Heart left ventricle (tissue), 16 donors: ENCODE data around the gene RGS9. TPM values are rescaled to one million over a fixed set of nuclear protein-coding genes. Genes with fewer than 3 reads are reported as not detected.

ENCODE experiments used
- ATAC-seq, 4 donors: fragments of 200-7000 bp; cut with Tn5 transposase; one replicate each; pipeline ENCODE4 v1.9.1; 2020 to 2022; ENCODE audit warnings: moderate library complexity in 4 of 4, mild to moderate bottlenecking in 3 of 4, moderate number of reproducible peaks in 1 of 4
- DNase-seq, 5 donors: peaks; one replicate each; pipeline ENCODE4 v3.0.0-alpha.2; 2020
- H3K27ac ChIP-seq, 12 donors: fragments of 200-600 bp; sonication (generic) in 4 of 12; one replicate each; pipeline versions ENCODE4 v1.5.0 to v1.8.0; 2016 to 2022; ENCODE audit warnings: mild to moderate bottlenecking in 2 of 12
- H3K27me3 ChIP-seq, 9 donors: fragments of 200-600 bp; sonication (generic) in 2 of 9; one replicate each; pipeline versions ENCODE4 v1.5.1 to v1.8.0; 2016 to 2022; ENCODE audit warnings: mild to moderate bottlenecking in 3 of 9
- H3K36me3 ChIP-seq, 9 donors: fragments of 200-600 bp; sonication (generic) in 2 of 9; one replicate each; pipeline versions ENCODE4 v1.5.0 to v1.8.0; 2018 to 2022; ENCODE audit warnings: mild to moderate bottlenecking in 2 of 9
- H3K4me1 ChIP-seq, 12 donors: fragments of 200-600 bp; sonication (generic) in 4 of 12; one replicate each; pipeline versions ENCODE4 v1.5.0 to v1.8.0; 2016 to 2022; ENCODE audit warnings: mild to moderate bottlenecking in 3 of 12
- H3K4me3 ChIP-seq, 12 donors: fragments of 200-600 bp; sonication (generic) in 4 of 12; one replicate each; pipeline versions ENCODE4 v1.5.0 to v1.8.0; 2017 to 2022; ENCODE audit warnings: mild to moderate bottlenecking in 9 of 12, moderate library complexity in 4 of 12
- H3K9me3 ChIP-seq, 12 donors: fragments of 200-600 bp; sonication (generic) in 4 of 12; one replicate each; pipeline versions ENCODE4 v1.5.0 to v1.8.0; 2016 to 2022; ENCODE audit warnings: mild to moderate bottlenecking in 1 of 12
- POLR2A ChIP-seq, 2 donors: fragments of 450-650 bp; IDR thresholded peaks; one replicate each; pipeline ENCODE4 v1.6.1; 2017; ENCODE audit warnings: antibody characterized with exemption in 2 of 2, mild to moderate bottlenecking in 2 of 2, moderate library complexity in 2 of 2
- WGBS, 4 donors: extraction: QIAGEN DNeasy Blood & Tissue Kit in 2 of 4; methylation state at CpG; one replicate each; pipeline versions ENCODE4 v1.1.5 to v1.1.7; 2013 to 2018; 5-methylcytosine and 5-hydroxymethylcytosine counted together
- intact Hi-C, 10 donors: fragments of 100-400 bp; cut with DNase I; formaldehyde crosslinking; loops; one replicate each; pipeline versions ENCODE4 v1.11.1 to v1.14.2; 2022
- polyA plus RNA-seq, 2 donors: library from polyadenylated mRNA; stranded (reverse); fragments of 200-250 nt; gene quantifications; one replicate each; pipeline ENCODE4 v1.2.3, GENCODE V29; 2013
- total RNA-seq, 9 donors: library from RNA; depleted of rRNA in 2 of 9; stranded (reverse); fragments of >200 nt in 2 of 9; fragmentation: NEBNext Ultra II Directional in 3 of 9; extraction: Animal tissue kit (Norgen Biotek cat#: 25700) in 3 of 9; gene quantifications; one replicate each; pipeline versions ENCODE4 v1.1.0 to v1.2.4, GENCODE V29; 2016 to 2023
- TF ChIP-seq, protein P1 (sequence below), 12 donors: fragments of 200-600 bp; sonication (generic) in 4 of 12; IDR thresholded peaks; one replicate each; pipeline versions ENCODE4 v1.5.0 to v1.8.0; 2018 to 2022; ENCODE audit warnings: antibody characterized with exemption in 12 of 12, mild to moderate bottlenecking in 5 of 12
- donor health status: ischemic (EF 13 %, LVEDD 7.1; RV severe dilation, severe dysfunction).
- donor health status: healthy with polysubstance abuse.
- donor health status: DM: no; HTN: yes; CAD: no.
- donor health status: DM: no; HTN: no; CAD: no.
- donor health status: ischemic (EF 25% LVEDD 6.9; RV normal size, moderate dysfunction).
- donor health status: ischemic (EF 25% LVEDD 5.7; RV mildly dilated, moderate dysfunction).
- donor health status: healthy.
- donor health status: DM: yes; HTN: yes; CAD: no.
- donor health status: ischemic (EF 35%, LVEDD 5.7; RV mildly dilated, moderate dysfunction).
- donor health status: nonischemic (EF 11% LVEDD 7.7; RV severe dilation, severe dysfunction).
- donor health status: DM: yes; HTN: yes; CAD: no.
- donor health status: PGD.
- donor health status: ischemic (EF 29% LVEDD 5.4; RV normal size, mild dysfunction).
- donor health status: nonischemic (EF 23%, LVEDD 6.1; RV moderate dilation, normal function).

RGS9 gene
- total and polyA plus RNA-seq, 11 donors, result 0.68 to 5.1 (median 1.4) TPM

DNA sequence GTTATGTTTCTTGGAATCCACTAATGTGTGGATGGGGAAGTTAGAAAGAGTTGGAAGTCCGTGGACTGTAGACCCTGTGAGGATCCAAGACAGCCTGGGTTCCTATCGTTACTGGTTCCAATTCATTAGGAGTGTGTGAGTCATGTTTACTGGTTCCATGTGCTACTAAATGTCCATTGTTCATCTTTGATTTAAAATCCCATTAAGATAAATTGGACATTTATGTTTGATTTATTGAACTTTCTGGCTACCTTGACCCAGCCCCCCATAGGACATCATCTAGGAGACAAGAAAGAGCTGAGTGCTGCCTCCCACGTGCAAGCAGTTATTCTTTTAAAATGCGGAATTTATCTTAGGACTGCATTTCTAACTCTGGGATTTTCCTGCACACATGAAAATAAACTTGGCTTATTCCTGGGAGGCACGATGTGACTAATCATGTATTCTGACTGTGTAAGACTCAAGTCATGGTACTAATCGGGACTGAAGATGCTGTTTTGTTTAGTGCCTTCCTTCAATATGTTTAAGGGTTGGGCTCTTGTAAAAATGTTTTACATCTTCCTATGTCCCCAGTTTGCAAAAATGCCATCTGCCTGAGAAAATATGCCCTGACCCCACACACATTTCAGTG is 53.4 kb downstream of the RGS9 start:
- intact Hi-C loops, result loop anchor here in 2 of 10 donors (10.0 kb wide), 2 partner anchors 216 to 256 kb away; no protein-coding TSS in a partner anchor
- 78 to 86% (median 85%) methylated on average over 6 of the region's 6 CpGs for WGBS, 4 donors
- no peaks in the 10 kb centered on the region for H3K9me3 ChIP-seq
- DNase-seq, result no peak
- no peak overlapping the region for H3K4me3 ChIP-seq
- no peaks in the 10 kb centered on the region for H3K36me3 ChIP-seq
- H3K27ac ChIP-seq, result no peak overlapping the region
- TF ChIP-seq POLR2A (IDR thresholded peaks at IDR 0.05), result no peak
- peaks cover 0 to 13% (median 0%) of the 10 kb centered on the region in 9 donors for H3K27me3 ChIP-seq
- no peaks in the 10 kb centered on the region for H3K4me1 ChIP-seq
- no peak for ATAC-seq

GRCh38 chr17:65191811-65192740 is 54.9 kb downstream of the RGS9 start:
- TF ChIP-seq POLR2A (IDR thresholded peaks at IDR 0.05), result no peak
- TF ChIP-seq, protein P1, sequence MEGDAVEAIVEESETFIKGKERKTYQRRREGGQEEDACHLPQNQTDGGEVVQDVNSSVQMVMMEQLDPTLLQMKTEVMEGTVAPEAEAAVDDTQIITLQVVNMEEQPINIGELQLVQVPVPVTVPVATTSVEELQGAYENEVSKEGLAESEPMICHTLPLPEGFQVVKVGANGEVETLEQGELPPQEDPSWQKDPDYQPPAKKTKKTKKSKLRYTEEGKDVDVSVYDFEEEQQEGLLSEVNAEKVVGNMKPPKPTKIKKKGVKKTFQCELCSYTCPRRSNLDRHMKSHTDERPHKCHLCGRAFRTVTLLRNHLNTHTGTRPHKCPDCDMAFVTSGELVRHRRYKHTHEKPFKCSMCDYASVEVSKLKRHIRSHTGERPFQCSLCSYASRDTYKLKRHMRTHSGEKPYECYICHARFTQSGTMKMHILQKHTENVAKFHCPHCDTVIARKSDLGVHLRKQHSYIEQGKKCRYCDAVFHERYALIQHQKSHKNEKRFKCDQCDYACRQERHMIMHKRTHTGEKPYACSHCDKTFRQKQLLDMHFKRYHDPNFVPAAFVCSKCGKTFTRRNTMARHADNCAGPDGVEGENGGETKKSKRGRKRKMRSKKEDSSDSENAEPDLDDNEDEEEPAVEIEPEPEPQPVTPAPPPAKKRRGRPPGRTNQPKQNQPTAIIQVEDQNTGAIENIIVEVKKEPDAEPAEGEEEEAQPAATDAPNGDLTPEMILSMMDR (IDR thresholded peaks at IDR 0.05), result no peak
- Histone ChIP-seq H3K27me3 (peaks cover 0 to 3% (median 0%) of the 10 kb centered on the region in 9 donors), H3K9me3 (no peaks in the 10 kb centered on the region), H3K4me3 (no peak overlapping the region), H3K27ac (no peak overlapping the region), H3K36me3 (no peaks in the 10 kb centered on the region), H3K4me1 (no peaks in the 10 kb centered on the region)
- intact Hi-C loops, result loop anchor here in 2 of 10 donors (10.0 kb wide), 2 partner anchors 217 to 257 kb away; no protein-coding TSS in a partner anchor
- DNase-seq, result no peak
- ATAC-seq, result no peak
- 63 to 91% (median 82%) methylated on average over 8 of the region's 8 CpGs for WGBS, 4 donors

DNA sequence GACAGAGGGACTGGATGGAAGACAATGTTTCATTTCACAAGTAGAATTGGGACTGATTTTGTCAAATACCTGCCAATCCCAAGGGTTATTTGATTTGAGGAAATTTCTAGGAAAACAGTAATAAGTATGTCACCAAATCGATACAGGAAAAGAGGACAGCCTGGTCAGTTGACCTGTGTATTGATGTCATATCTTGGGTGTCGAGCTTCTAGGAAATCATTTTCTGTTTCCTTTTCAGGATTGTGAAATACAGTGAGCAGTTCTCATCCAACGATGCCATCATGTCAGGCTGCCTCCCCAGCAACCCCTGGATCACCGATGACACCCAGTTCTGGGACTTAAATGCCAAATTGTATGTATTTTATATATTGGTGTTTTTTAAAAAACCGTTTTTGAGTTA is 56.1 kb downstream of the RGS9 start:
- intact Hi-C loops, result loop anchor here in 2 of 10 donors (10.0 kb wide), 2 partner anchors 219 to 259 kb away; no protein-coding TSS in a partner anchor
- H3K27me3 ChIP-seq, result no peaks in the 10 kb centered on the region
- TF ChIP-seq, protein P1 (IDR thresholded peaks at IDR 0.05), result no peak
- 66 to 75% (median 70%) methylated on average over 5 of the region's 5 CpGs for WGBS, 4 donors
- no peak for DNase-seq
- no peak overlapping the region for H3K4me3 ChIP-seq
- no peaks in the 10 kb centered on the region for H3K36me3 ChIP-seq
- H3K4me1 ChIP-seq, result no peaks in the 10 kb centered on the region
- no peak for ATAC-seq
- H3K9me3 ChIP-seq, result no peaks in the 10 kb centered on the region
- H3K27ac ChIP-seq, result no peak overlapping the region

- ATAC-seq, result no peak
- DNase-seq, result no peak
- intact Hi-C loops, result loop anchor here in 2 of 10 donors (10.0 kb wide), 2 partner anchors 219 to 259 kb away; no protein-coding TSS in a partner anchor
- Histone ChIP-seq H3K36me3 (no peaks in the 10 kb centered on the region), H3K4me1 (no peaks in the 10 kb centered on the region), H3K4me3 (no peak overlapping the region), H3K9me3 (no peaks in the 10 kb centered on the region), H3K27me3 (no peaks in the 10 kb centered on the region), H3K27ac (no peak overlapping the region)
- TF ChIP-seq, protein P1 (IDR thresholded peaks at IDR 0.05), result no peak
- no peak for TF ChIP-seq POLR2A (IDR thresholded peaks at IDR 0.05)
- WGBS, 4 donors, result 79 to 88% (median 84%) methylated on average over 9 of the region's 9 CpGs
Observed at GRCh38 chr17:65193716-65194293, 56.6 kb downstream of the RGS9 start.
